Gastroesophageal sphincter (tissue), 4 donors: ENCODE results near the gene SSUH2. TPM values are rescaled to one million over a fixed set of nuclear protein-coding genes. Genes with fewer than 3 reads are reported as not detected.
"Not testable (repeated sequence)": the region's sequence is repeated elsewhere in the genome, so short reads cannot be mapped to it uniquely, and the experiment has no call there.

ENCODE experiments used
- ATAC-seq: fragments of 150-250 bp; one replicate; pipeline ENCODE4 v1.9.1; 2016; ENCODE audit warnings: mild to moderate bottlenecking, moderate library complexity
- H3K27ac ChIP-seq, 4 donors: fragments of 200-600 bp; sonication (generic) in 3 of 4; 1 replicate in 3 of 4; 2 replicates in 1 of 4; pipeline ENCODE4 v1.5.1; 2016 to 2019
- H3K27me3 ChIP-seq: fragments of 200-600 bp; sonication (generic); one replicate; pipeline ENCODE4 v1.5.1; 2019
- H3K36me3 ChIP-seq, 2 donors: fragments of 200-600 bp; sonication (generic); one replicate each; pipeline ENCODE4 v1.5.1; 2019; ENCODE audit warnings: control low read depth in 1 of 2
- H3K4me1 ChIP-seq, 3 donors: fragments of 200-600 bp; sonication (generic); 1 replicate in 2 of 3; 2 replicates in 1 of 3; pipeline ENCODE4 v1.5.1; 2016 to 2019; ENCODE audit warnings: control low read depth in 2 of 3
- H3K4me3 ChIP-seq, 2 donors: fragments of 200-600 bp; sonication (generic); one replicate each; pipeline ENCODE4 v1.5.1; 2019; ENCODE audit warnings: mild to moderate bottlenecking in 1 of 2, moderate library complexity in 1 of 2
- H3K9me3 ChIP-seq, 3 donors: fragments of 200-600 bp; sonication (generic); one replicate each; pipeline ENCODE4 v1.5.1; 2017 to 2019; ENCODE audit warnings: control low read depth in 2 of 3
- EP300 ChIP-seq: sonication (generic); formaldehyde crosslinking; IDR thresholded peaks from one replicate; pipeline ENCODE4 v1.6.1; 2017; ENCODE audit warnings: antibody characterized with exemption, mild to moderate bottlenecking
- POLR2A ChIP-seq, 2 donors: fragments of 450-650 bp; IDR thresholded peaks; one replicate each; pipeline ENCODE4 v1.6.1; 2017; ENCODE audit warnings: antibody characterized with exemption in 2 of 2, mild to moderate bottlenecking in 2 of 2, moderate library complexity in 1 of 2
- POLR2AphosphoS5 ChIP-seq: sonication (generic); formaldehyde crosslinking; IDR thresholded peaks from one replicate; pipeline ENCODE4 v1.6.1; 2017; ENCODE audit warnings: antibody characterized with exemption
- WGBS, 2 donors: methylation state at CpG; one replicate each; pipeline ENCODE4 v1.1.5; 2018; ENCODE audit warnings: low coverage in 1 of 2; 5-methylcytosine and 5-hydroxymethylcytosine counted together
- total RNA-seq, 4 donors: library from RNA; depleted of rRNA; stranded (reverse); fragments of >200 nt; gene quantifications; one replicate each; pipeline ENCODE4 v1.1.0, GENCODE V29; 2016
- TF ChIP-seq, protein P1 (sequence below), 4 experiments: fragments of 200-600 bp in 2 of 4; fragments of 450-650 bp in 2 of 4; sonication (generic) in 1 of 4; IDR thresholded peaks; one replicate each; pipeline ENCODE4 v1.5.1; 2017 to 2019; ENCODE audit warnings: antibody characterized with exemption in 4 of 4, mild to moderate bottlenecking in 2 of 4, moderate library complexity in 2 of 4

SSUH2 gene
- total RNA-seq, 4 donors from 2014 or later: 0.27 to 3.8 TPM; not detected in 2

DNA sequence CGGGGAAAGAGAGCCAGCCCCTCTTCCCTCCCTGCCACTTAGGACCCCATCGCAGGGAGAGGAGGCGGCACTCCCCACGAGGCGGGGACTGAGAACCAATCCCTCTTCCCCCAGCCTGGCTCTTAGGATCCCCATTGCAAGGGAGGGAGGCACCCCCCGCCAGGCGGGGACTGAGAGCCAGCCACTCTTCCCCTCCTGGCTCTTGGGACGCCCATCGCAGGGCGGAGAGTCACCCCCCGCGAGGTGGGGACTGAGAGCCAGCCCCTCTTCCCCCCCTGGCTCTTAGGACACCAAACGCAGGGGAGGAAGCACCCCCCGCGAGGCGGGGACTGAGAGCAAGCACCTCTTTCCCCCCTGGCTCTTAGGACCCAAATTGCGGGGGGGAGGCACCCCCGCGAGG is 34.2 kb upstream of the SSUH2 start:
- Histone ChIP-seq H3K9me3 (no peaks in the 10 kb centered on the region), H3K27me3 (peaks cover 42% of the 10 kb centered on the region), H3K27ac (peak overlapping the region in 1 of 4 donors; percentile 40), H3K4me1 (no peaks in the 10 kb centered on the region), H3K36me3 (no peaks in the 10 kb centered on the region), H3K4me3 (peak overlapping the region in 1 of 2 donors; percentile 29)
- no peak for TF ChIP-seq EP300
- TF ChIP-seq, protein P1, sequence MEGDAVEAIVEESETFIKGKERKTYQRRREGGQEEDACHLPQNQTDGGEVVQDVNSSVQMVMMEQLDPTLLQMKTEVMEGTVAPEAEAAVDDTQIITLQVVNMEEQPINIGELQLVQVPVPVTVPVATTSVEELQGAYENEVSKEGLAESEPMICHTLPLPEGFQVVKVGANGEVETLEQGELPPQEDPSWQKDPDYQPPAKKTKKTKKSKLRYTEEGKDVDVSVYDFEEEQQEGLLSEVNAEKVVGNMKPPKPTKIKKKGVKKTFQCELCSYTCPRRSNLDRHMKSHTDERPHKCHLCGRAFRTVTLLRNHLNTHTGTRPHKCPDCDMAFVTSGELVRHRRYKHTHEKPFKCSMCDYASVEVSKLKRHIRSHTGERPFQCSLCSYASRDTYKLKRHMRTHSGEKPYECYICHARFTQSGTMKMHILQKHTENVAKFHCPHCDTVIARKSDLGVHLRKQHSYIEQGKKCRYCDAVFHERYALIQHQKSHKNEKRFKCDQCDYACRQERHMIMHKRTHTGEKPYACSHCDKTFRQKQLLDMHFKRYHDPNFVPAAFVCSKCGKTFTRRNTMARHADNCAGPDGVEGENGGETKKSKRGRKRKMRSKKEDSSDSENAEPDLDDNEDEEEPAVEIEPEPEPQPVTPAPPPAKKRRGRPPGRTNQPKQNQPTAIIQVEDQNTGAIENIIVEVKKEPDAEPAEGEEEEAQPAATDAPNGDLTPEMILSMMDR (IDR thresholded peaks at IDR 0.05): no peak
- TF ChIP-seq POLR2AphosphoS5: no peak
- TF ChIP-seq POLR2A (IDR thresholded peaks at IDR 0.05): no peak
- ATAC-seq: no peak
- no CpG with 5 or more reads among the region's 19 CpGs for WGBS, 2 donors

DNA sequence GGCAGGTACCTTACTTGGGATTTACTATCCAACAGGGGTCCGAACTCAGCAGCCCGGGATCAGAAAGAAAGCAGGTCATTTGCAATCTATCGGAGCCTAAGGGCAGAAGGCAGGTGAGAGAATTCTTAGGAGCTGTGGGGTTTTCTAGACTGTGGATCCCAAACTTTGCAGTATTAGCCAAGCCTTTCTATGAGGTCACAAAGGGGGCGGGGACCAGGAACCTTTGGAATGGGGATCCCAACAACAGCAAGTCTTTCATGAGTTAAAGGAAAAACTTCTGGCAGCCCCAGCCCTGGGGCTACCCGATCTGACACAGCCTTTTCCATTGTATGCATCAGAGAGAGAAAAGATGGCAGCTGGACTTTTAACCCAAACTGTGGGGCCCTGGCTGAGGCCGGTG is 32.7 kb upstream of the SSUH2 start:
- WGBS, 2 donors: 72% methylated on average over 3 of the region's 6 CpGs; no CpG with 5 or more reads in 1 of the 2 donors
- H3K4me3 ChIP-seq: peak overlapping the region in 1 of 2 donors; percentile 19
- ATAC-seq: not testable (repeated sequence)

DNA sequence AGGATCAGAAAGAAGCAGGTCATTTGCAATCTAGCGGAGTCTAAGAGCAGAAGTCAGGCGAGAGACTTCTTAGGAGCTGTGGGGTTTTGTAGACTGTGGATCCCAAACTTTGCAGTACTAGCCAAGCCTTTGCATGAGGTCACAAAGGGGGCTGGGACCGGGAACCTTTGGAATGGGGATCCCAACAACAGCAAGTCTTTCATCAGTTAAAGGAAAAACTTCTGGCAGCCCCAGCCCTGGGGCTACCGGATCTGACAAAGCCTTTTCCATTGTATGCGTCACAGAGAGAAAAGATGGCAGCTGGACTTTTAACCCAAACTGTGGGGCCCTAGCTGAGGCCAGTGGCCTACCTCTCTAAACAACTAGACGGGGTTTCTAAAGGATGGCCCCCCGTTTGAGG is 31.0 kb upstream of the SSUH2 start:
- H3K9me3 ChIP-seq, H3K4me1 ChIP-seq, H3K27ac ChIP-seq, H3K4me3 ChIP-seq, H3K36me3 ChIP-seq, ATAC-seq: not testable (repeated sequence)
- WGBS, 2 donors: 72% methylated on average over 7 of the region's 7 CpGs; no CpG with 5 or more reads in 1 of the 2 donors
- H3K27me3 ChIP-seq: peaks cover 31% of the 10 kb centered on the region

More for the DNA sequence above, 32.7 kb upstream of the SSUH2 start:
- H3K4me1 ChIP-seq, H3K36me3 ChIP-seq, H3K9me3 ChIP-seq: not testable (repeated sequence)
- H3K27ac ChIP-seq: peak overlapping the region in 2 of 4 donors; percentile 24 to 61
- H3K27me3 ChIP-seq: peaks cover 42% of the 10 kb centered on the region

DNA sequence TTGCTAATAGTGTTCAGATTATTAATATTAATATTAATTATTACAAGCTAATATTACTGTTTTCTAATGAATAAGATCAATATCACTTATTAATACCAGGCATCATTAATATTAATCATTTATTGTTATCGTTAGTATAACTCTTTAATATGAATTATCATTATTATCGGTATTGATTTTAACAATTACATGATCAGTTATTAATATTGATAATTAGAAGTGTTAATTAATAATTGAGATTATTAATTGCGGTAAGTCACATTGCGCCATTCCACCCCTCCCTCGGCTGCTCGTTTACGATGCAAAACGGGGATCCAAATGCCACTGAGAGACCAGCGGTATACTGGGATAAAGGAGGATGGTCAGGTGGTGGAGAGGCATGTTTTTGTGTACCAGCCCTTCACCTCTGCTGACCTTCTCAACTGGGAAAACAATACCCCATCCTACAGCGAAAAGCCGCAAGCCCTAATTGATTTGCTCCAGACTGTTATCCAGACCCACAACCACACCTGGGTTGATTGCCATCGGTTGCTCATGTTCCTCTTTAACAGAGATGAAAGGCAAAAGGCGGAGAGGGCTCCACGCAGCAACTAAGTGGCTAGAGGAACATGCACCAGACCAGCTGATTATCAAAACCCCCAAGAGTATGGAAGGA is 28.6 kb upstream of the SSUH2 start:
- no peaks in the 10 kb centered on the region for H3K4me1 ChIP-seq

DNA sequence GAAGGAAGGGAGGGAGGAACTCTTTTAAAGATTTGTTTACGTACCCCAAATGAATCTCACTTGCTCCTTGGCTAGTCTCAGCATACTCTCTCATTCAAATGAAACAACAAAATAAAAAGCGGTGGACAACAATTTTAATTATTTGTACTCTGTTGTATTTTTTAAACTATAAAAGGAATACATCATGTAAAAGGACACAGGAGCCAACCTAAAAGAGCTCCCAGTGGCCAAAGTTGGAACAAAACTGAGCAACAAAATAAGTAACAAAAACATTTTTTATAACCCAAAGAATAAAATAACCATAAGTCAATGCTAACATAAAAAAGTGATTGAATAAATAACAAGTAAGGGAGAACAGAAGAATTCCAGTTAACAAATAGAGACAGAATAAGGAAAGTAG is 24.4 kb upstream of the SSUH2 start:
- H3K36me3 ChIP-seq: no peaks in the 10 kb centered on the region
- H3K4me1 ChIP-seq: no peaks in the 10 kb centered on the region
- H3K4me3 ChIP-seq: no peak overlapping the region
- no peak for TF ChIP-seq EP300
- no peak for TF ChIP-seq POLR2A (IDR thresholded peaks at IDR 0.05)
- TF ChIP-seq POLR2AphosphoS5: no peak
- TF ChIP-seq, protein P1 (IDR thresholded peaks at IDR 0.05): no peak
- ATAC-seq: no peak
- no peaks in the 10 kb centered on the region for H3K27me3 ChIP-seq
- 62% methylated on average over 2 of the region's 2 CpGs; no CpG with 5 or more reads in 1 of the 2 donors for WGBS, 2 donors
- no peaks in the 10 kb centered on the region for H3K9me3 ChIP-seq
- H3K27ac ChIP-seq: no peak overlapping the region

More for the DNA sequence above, 28.6 kb upstream of the SSUH2 start:
- no peaks in the 10 kb centered on the region for H3K36me3 ChIP-seq
- no peak for ATAC-seq
- WGBS, 2 donors: 91 to 92% methylated on average over 8 to 13 of the region's 14 CpGs
- no peak overlapping the region for H3K4me3 ChIP-seq
- H3K9me3 ChIP-seq: no peaks in the 10 kb centered on the region
- H3K27ac ChIP-seq: no peak overlapping the region
- no peak for TF ChIP-seq POLR2AphosphoS5
- no peak for TF ChIP-seq POLR2A (IDR thresholded peaks at IDR 0.05)
- TF ChIP-seq EP300: no peak
- TF ChIP-seq, protein P1 (IDR thresholded peaks at IDR 0.05): no peak
- peaks cover 10% of the 10 kb centered on the region for H3K27me3 ChIP-seq

DNA sequence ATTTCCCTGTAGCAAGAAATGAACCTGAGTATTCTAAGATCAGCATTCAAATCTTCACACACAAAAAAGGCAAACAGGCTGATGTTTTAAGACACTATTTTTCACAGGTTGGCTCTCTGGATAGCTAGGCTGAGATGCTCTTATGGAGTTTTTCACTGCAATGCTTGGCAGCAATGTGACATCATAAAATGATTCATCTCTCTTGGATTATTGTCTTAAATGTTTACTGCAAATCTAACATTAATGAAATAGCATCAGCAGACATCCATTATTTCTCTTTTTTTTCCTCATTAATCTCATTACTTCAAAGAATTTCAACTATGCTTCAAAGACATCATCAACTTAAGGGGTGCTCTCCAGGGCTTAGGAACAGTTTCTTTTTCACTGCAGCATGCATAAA is 23.6 kb upstream of the SSUH2 start:
- H3K36me3 ChIP-seq: no peaks in the 10 kb centered on the region
- no peak overlapping the region for H3K27ac ChIP-seq
- H3K4me3 ChIP-seq: no peak overlapping the region
- no peaks in the 10 kb centered on the region for H3K4me1 ChIP-seq
- no peak for ATAC-seq
- no peaks in the 10 kb centered on the region for H3K27me3 ChIP-seq
- no peaks in the 10 kb centered on the region for H3K9me3 ChIP-seq
- TF ChIP-seq EP300: no peak
- TF ChIP-seq POLR2AphosphoS5: no peak
- TF ChIP-seq, protein P1 (IDR thresholded peaks at IDR 0.05): no peak
- no peak for TF ChIP-seq POLR2A (IDR thresholded peaks at IDR 0.05)
